SK-N-SH treated with all-trans-retinoic acid at 6 μM for 48 hours (cell line): Measurements from ENCODE around the gene FBXL19.

ENCODE experiments used
- ATAC-seq: fragments of 200-7000 bp; cut with Tn5 transposase; 3 replicates; pipeline ENCODE4 v1.9.1; 2020; ENCODE audit warnings: mild to moderate bottlenecking, moderate library complexity
- ARNTL ChIP-seq: fragments of 450-650 bp; formaldehyde crosslinking; IDR thresholded peaks from 2 replicates; pipeline ENCODE4 v1.5.0; 2020; ENCODE audit warnings: low read depth, mild to moderate bottlenecking, moderate library complexity, borderline replicate concordance
- BACH2 ChIP-seq: fragments of 250-450 bp; sonication (Bioruptor Pico); IDR thresholded peaks from 2 replicates; pipeline ENCODE4 v1.9.0; 2021; ENCODE audit warnings: mild to moderate bottlenecking, borderline replicate concordance
- CSDC2 ChIP-seq: fragments of 250-450 bp; sonication (Bioruptor Pico); IDR thresholded peaks from 2 replicates; pipeline ENCODE4 v1.5.0; 2020; ENCODE audit warnings: mild to moderate bottlenecking, moderate library complexity
- CSRNP3 ChIP-seq: fragments of 250-450 bp; sonication (Bioruptor Pico); IDR thresholded peaks from 2 replicates; pipeline ENCODE4 v1.5.1; 2021; ENCODE audit warnings: mild to moderate bottlenecking, moderate library complexity
- ESRRG ChIP-seq: fragments of 250-450 bp; sonication (Bioruptor Pico); IDR thresholded peaks from 2 replicates; pipeline ENCODE4 v1.6.1; 2021; ENCODE audit warnings: mild to moderate bottlenecking
- ISL1 ChIP-seq: fragments of 250-450 bp; sonication (Bioruptor Pico); IDR thresholded peaks from 2 replicates; pipeline ENCODE4 v2.1.2; 2022; ENCODE audit warnings: mild to moderate bottlenecking, moderate library complexity
- OSR1 ChIP-seq: fragments of 250-450 bp; sonication (Bioruptor Pico); IDR thresholded peaks from 2 replicates; pipeline ENCODE4 v1.8.0; 2022; ENCODE audit warnings: moderate library complexity, mild to moderate bottlenecking, inconsistent platforms
- PPARA ChIP-seq: fragments of 250-450 bp; sonication (Bioruptor Pico); IDR thresholded peaks from 2 replicates; pipeline ENCODE4 v1.5.0; 2020; ENCODE audit warnings: mild to moderate bottlenecking, borderline replicate concordance
- RARB ChIP-seq: fragments of 250-450 bp; sonication (Bioruptor Pico); IDR thresholded peaks from 2 replicates; pipeline ENCODE4 v1.8.0; 2021; ENCODE audit warnings: mild to moderate bottlenecking, moderate library complexity
- SNAI2 ChIP-seq: fragments of 250-450 bp; sonication (Bioruptor Pico); IDR thresholded peaks from 2 replicates; pipeline ENCODE4 v1.5.0; 2020; ENCODE audit warnings: mild to moderate bottlenecking, moderate library complexity
- TCF4 ChIP-seq: fragments of 250-450 bp; sonication (Bioruptor Pico); IDR thresholded peaks from 2 replicates; pipeline ENCODE4 v1.8.0; 2021; ENCODE audit warnings: mild to moderate bottlenecking, moderate library complexity, borderline replicate concordance
- TSHZ2 ChIP-seq: fragments of 250-450 bp; sonication (Bioruptor Pico); IDR thresholded peaks from 2 replicates; pipeline ENCODE4 v1.5.0; 2020; ENCODE audit warnings: mild to moderate bottlenecking, moderate library complexity
- ZC3H10 ChIP-seq: fragments of 250-450 bp; sonication (Bioruptor Pico); IDR thresholded peaks from 2 replicates; pipeline ENCODE4 v1.5.1; 2021; ENCODE audit warnings: mild to moderate bottlenecking, moderate library complexity
- ZFP3 ChIP-seq: fragments of 250-450 bp; sonication (Bioruptor Pico); IDR thresholded peaks from 2 replicates; pipeline ENCODE4 v1.5.0; 2020; ENCODE audit warnings: mild to moderate bottlenecking, moderate library complexity
- ZFP30 ChIP-seq: fragments of 450-650 bp; formaldehyde crosslinking; IDR thresholded peaks from 2 replicates; pipeline ENCODE4 v1.5.0; 2022; ENCODE audit warnings: mild to moderate bottlenecking, moderate library complexity
- ZNF565 ChIP-seq: fragments of 450-650 bp; formaldehyde crosslinking; conservative IDR thresholded peaks from 2 replicates; pipeline ENCODE4 v1.5.0; 2020; ENCODE audit warnings: low read depth, mild to moderate bottlenecking, moderate library complexity
- ZNF70 ChIP-seq: fragments of 450-650 bp; formaldehyde crosslinking; IDR thresholded peaks from 2 replicates; pipeline ENCODE4 v1.5.0; 2020; ENCODE audit warnings: mild to moderate bottlenecking, moderate library complexity
- TF ChIP-seq, protein P1 (sequence below): fragments of 250-450 bp; sonication (Bioruptor Pico); IDR thresholded peaks from 2 replicates; pipeline ENCODE4 v1.8.0; 2020; ENCODE audit warnings: mild to moderate bottlenecking, moderate library complexity, borderline replicate concordance
- TF ChIP-seq, protein P2 (sequence below): fragments of 250-450 bp; sonication (Bioruptor Pico); IDR thresholded peaks from 2 replicates; pipeline ENCODE4 v1.8.0; 2021; ENCODE audit warnings: low read depth, mild to moderate bottlenecking, moderate library complexity, borderline replicate concordance

Gene FBXL19

DNA sequence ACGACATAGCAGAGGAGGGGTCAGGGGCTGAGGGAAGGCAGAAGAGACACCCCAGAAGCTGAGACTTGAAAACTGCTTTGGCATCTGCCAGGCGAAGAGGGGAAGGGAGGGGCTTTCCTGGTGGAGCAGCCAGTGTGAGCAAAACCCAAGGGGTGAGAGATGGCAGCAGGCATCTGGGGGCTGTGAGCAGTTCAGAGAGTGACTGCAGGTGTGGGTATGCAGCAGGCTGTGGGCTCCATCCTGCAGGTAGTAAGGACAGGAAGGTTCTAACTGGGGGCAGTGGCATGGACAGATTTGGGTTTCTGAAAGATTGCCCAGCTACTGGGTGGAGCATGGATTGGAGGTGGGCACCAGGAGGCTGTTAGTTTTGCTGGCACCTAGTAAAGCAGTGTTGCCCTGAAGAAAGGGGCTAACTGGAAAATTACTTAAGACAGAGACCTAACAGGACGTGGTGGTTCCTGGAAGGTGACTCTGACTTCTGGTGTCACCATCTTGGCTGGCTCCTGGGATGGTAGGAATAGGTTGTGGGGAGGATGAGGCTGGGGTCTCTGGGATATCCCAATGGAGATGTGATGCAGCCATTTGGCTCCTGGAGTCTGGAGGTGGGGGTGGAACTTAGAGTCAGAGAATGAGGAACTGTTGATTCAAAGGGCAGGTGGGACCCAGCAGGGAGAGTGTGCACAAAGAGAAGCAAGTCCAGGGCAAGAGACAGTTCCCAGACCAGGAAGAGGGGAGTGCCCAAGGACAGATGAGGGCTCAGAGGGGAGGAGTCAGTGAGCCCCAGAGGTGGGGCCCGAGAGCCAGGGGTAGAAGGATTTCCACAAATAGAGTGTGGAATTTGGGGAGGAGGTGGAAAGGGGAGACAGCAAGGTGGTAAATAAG is 40.7 kb upstream of the FBXL19 start (continued):
- TF ChIP-seq, protein P1, sequence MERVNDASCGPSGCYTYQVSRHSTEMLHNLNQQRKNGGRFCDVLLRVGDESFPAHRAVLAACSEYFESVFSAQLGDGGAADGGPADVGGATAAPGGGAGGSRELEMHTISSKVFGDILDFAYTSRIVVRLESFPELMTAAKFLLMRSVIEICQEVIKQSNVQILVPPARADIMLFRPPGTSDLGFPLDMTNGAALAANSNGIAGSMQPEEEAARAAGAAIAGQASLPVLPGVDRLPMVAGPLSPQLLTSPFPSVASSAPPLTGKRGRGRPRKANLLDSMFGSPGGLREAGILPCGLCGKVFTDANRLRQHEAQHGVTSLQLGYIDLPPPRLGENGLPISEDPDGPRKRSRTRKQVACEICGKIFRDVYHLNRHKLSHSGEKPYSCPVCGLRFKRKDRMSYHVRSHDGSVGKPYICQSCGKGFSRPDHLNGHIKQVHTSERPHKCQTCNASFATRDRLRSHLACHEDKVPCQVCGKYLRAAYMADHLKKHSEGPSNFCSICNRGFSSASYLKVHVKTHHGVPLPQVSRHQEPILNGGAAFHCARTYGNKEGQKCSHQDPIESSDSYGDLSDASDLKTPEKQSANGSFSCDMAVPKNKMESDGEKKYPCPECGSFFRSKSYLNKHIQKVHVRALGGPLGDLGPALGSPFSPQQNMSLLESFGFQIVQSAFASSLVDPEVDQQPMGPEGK (CRISPR knock-in tag) = no peak
- no peak for TF ChIP-seq TCF4 (CRISPR knock-in tag)
- no peak for TF ChIP-seq ZFP30
- no peak for TF ChIP-seq ARNTL (CRISPR knock-in tag)

DNA sequence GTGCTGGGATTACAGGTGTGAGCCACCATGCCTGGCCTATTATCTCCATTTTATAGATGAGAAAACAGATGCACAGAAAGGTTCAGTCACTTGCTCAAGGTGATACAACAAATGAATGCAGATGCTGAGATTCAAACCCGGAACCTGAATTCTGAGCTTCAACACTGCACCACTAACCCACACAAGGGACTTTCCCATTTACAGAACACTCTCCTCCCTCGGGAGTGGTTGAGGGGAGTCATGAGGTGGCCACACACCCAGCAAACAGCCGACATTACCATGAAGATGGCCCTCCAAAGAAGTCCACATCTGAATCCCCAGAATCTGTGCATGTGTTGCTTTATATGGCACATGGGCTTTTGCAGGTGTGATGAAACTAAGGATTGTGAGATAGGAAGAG is 38.6 kb upstream of the FBXL19 start:
- ATAC-seq = no peak

GRCh38 chr16:30885196-30885595 is 38.2 kb upstream of the FBXL19 start:
- ATAC-seq = no peak

More for the DNA sequence above, 38.6 kb upstream of the FBXL19 start:
- TF ChIP-seq, protein P1 (CRISPR knock-in tag) = no peak
- no peak for TF ChIP-seq TCF4 (CRISPR knock-in tag)
- TF ChIP-seq BACH2 (CRISPR knock-in tag) = no peak
- TF ChIP-seq OSR1 (CRISPR knock-in tag) = no peak
- no peak for TF ChIP-seq CSDC2 (CRISPR knock-in tag)
- TF ChIP-seq RARB (CRISPR knock-in tag) = no peak
- no peak for TF ChIP-seq ZC3H10 (CRISPR knock-in tag)
- no peak for TF ChIP-seq ZFP3 (CRISPR knock-in tag)

GRCh38 chr16:30886145-30886544 is 37.2 kb upstream of the FBXL19 start:
- TF ChIP-seq ZNF565 (CRISPR knock-in tag) = no peak
- TF ChIP-seq ESRRG (CRISPR knock-in tag) = no peak
- TF ChIP-seq RARB (CRISPR knock-in tag) = no peak
- TF ChIP-seq CSDC2 (CRISPR knock-in tag) = no peak
- TF ChIP-seq OSR1 (CRISPR knock-in tag) = no peak
- no peak for TF ChIP-seq ZFP30
- TF ChIP-seq PPARA = no peak
- TF ChIP-seq ARNTL (CRISPR knock-in tag) = no peak
- no peak for TF ChIP-seq ZNF70 (CRISPR knock-in tag)
- no peak for TF ChIP-seq TCF4 (CRISPR knock-in tag)
- TF ChIP-seq ZC3H10 (CRISPR knock-in tag) = no peak
- TF ChIP-seq, protein P2, sequence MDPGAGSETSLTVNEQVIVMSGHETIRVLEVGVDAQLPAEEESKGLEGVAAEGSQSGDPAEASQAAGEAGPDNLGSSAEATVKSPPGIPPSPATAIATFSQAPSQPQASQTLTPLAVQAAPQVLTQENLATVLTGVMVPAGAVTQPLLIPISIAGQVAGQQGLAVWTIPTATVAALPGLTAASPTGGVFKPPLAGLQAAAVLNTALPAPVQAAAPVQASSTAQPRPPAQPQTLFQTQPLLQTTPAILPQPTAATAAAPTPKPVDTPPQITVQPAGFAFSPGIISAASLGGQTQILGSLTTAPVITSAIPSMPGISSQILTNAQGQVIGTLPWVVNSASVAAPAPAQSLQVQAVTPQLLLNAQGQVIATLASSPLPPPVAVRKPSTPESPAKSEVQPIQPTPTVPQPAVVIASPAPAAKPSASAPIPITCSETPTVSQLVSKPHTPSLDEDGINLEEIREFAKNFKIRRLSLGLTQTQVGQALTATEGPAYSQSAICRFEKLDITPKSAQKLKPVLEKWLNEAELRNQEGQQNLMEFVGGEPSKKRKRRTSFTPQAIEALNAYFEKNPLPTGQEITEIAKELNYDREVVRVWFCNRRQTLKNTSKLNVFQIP = no peak
- TF ChIP-seq, protein P1 (CRISPR knock-in tag) = no peak
- TF ChIP-seq TSHZ2 (CRISPR knock-in tag) = no peak
- no peak for TF ChIP-seq ISL1 (CRISPR knock-in tag)
- no peak for TF ChIP-seq CSRNP3 (CRISPR knock-in tag)
- no peak for TF ChIP-seq BACH2 (CRISPR knock-in tag)
- no peak for TF ChIP-seq ZFP3 (CRISPR knock-in tag)
- no peak for TF ChIP-seq SNAI2 (CRISPR knock-in tag)
- no peak for ATAC-seq

More at GRCh38 chr16:30885196-30885595, 38.2 kb upstream of the FBXL19 start:
- TF ChIP-seq CSDC2 (CRISPR knock-in tag) = no peak
- TF ChIP-seq, all 23 proteins: peak for 0
